ENCODE measurements around the gene TSPO2. TPM values are rescaled to one million over a fixed set of nuclear protein-coding genes. Genes with fewer than 3 reads are reported as not detected.

The TSPO2 gene
- total and polyA plus RNA-seq, 2 of the 13 experiments (the other 11 are each of a cell fraction or from before 2014, with no cell fraction given), result 0.55 TPM; not detected in 1

GRCh38 chr6:41013466-41014153 lies 28.7 kb upstream of the TSPO2 start:
- Histone ChIP-seq H3K27me3 (ENCODE audit: control insufficient read depth in 1 of 2, insufficient read depth in 2 of 2, low read length in 2 of 2) (no peaks in the 10 kb centered on the region; a peak in 1 of 5 replicates), H3K4me2 (ENCODE audit: low read depth, low read length) (peak overlapping the region; percentile 36), H4K20me1 (ENCODE audit: insufficient read depth, low read length) (no peaks in the 10 kb centered on the region), H3K9ac (ENCODE audit: insufficient read depth, low read depth, low read length) (no peak overlapping the region), H3K79me2 (ENCODE audit: insufficient read depth, low read length) (no peaks in the 10 kb centered on the region), H2AFZ (ENCODE audit: low read length) (no peak overlapping the region), H3K4me3 (replicated peaks in 1 of 3; ENCODE audit: insufficient read depth in 1 of 3, low read depth in 2 of 3, low read length in 3 of 3) (no peak overlapping the region), H3K36me3 (replicated peaks in 1 of 2; ENCODE audit: control insufficient read depth in 1 of 2, insufficient read depth in 2 of 2, low read length in 2 of 2) (no peaks in the 10 kb centered on the region), H3K4me1 (ENCODE audit: insufficient read depth, low read length) (peaks cover 32% of the 10 kb centered on the region), H3K27ac (ENCODE audit: extremely low read length, insufficient read depth, low read length) (no peak overlapping the region), H3K9me3 (ENCODE audit: low read length) (no peaks in the 10 kb centered on the region)
- FAIRE-seq (no peak), DNase-seq (ENCODE audit: low spot score) (no peak), ATAC-seq (no peak)
- in situ Hi-C loops (cut with HindIII; ENCODE audit: extremely low pct_ligation_motif_present, low pct_unique_long_range_greater_than_20kb), result no loop called here
- POLR2A ChIA-PET, result interaction anchor here (1.3 kb wide), 1 partner anchor 16 kb away, joined by 5 read pairs; no protein-coding TSS in a partner anchor
- no TSS peak for BruUV-seq (replicated peaks)
- 39% methylated on average over 5 of the region's 5 CpGs for WGBS (ENCODE audit: low lambda C conversion rate)
- intact Hi-C loops (cut with micrococcal nuclease; ENCODE audit: unreplicated experiment), result no loop called here
- CTCF ChIA-PET (ENCODE audit: low intra/inter-chr PET ratio, low total read pairs), result no interaction called here
- no peak for TF ChIP-seq ZBED4 (CRISPR knock-in tag; IDR thresholded peaks at IDR 0.05; ENCODE audit: borderline replicate concordance)
- no peak for TF ChIP-seq IRF1 (CRISPR knock-in tag; IDR thresholded peaks at IDR 0.05; ENCODE audit: low read depth)
- TF ChIP-seq MYPOP (CRISPR knock-in tag; IDR thresholded peaks at IDR 0.05), result no peak
- TF ChIP-seq ZNF740 (CRISPR knock-in tag; IDR thresholded peaks at IDR 0.05), result no peak
- no peak for TF ChIP-seq NAIF1 (CRISPR knock-in tag; IDR thresholded peaks at IDR 0.05; ENCODE audit: borderline replicate concordance)
- no peak for TF ChIP-seq MTF2 (CRISPR knock-in tag; IDR thresholded peaks at IDR 0.05; ENCODE audit: borderline replicate concordance)
- TF ChIP-seq CEBPZ (IDR thresholded peaks at IDR 0.05; ENCODE audit: low read length), result no peak
- 0 out of 2 replicates have a peak, but pooled peaks have one; percentile 20 for TF ChIP-seq PAXIP1 (CRISPR knock-in tag; conservative IDR thresholded peaks at IDR 0.05)
- TF ChIP-seq RELA (CRISPR knock-in tag; IDR thresholded peaks at IDR 0.05), result no peak

Data from HepG2 (cell line).